ENCODE results near the gene IVL. TPM values are rescaled to one million over a fixed set of nuclear protein-coding genes. Genes with fewer than 3 reads are reported as not detected.

IVL gene
- total RNA-seq, 1 donor from 2014 or later, result not detected

GRCh38 chr1:152902636-152903035 lies 5.7 kb upstream of the IVL start:
- no peaks in the 10 kb centered on the region for H3K9me3 ChIP-seq (replicated peaks)
- H3K27ac ChIP-seq (replicated peaks), result no peak overlapping the region
- no peak for DNase-seq
- no peaks in the 10 kb centered on the region for H3K4me1 ChIP-seq
- no peak overlapping the region for H3K4me3 ChIP-seq
- no peaks in the 10 kb centered on the region for H3K36me3 ChIP-seq
- no peak for TF ChIP-seq CTCF (IDR thresholded peaks at IDR 0.05; ENCODE audit: borderline replicate concordance)
- peaks cover 32% of the 10 kb centered on the region for H3K27me3 ChIP-seq (ENCODE audit: low read depth)
- intact Hi-C loops (cut with micrococcal nuclease), result no loop called here

GRCh38 chr1:152904688-152905440 lies 3.5 kb upstream of the IVL start:
- intact Hi-C loops (cut with micrococcal nuclease), result no loop called here
- Histone ChIP-seq H3K27ac (replicated peaks) (no peak overlapping the region), H3K36me3 (no peaks in the 10 kb centered on the region), H3K9me3 (replicated peaks) (no peaks in the 10 kb centered on the region), H3K4me3 (no peak overlapping the region), H3K4me1 (no peaks in the 10 kb centered on the region), H3K27me3 (ENCODE audit: low read depth) (peaks cover 40% of the 10 kb centered on the region)
- TF ChIP-seq CTCF (IDR thresholded peaks at IDR 0.05; ENCODE audit: borderline replicate concordance), result no peak
- DNase-seq, result no peak

- Histone ChIP-seq H3K36me3 (no peaks in the 10 kb centered on the region), H3K27me3 (ENCODE audit: low read depth) (peaks cover 48% of the 10 kb centered on the region), H3K27ac (replicated peaks) (no peak overlapping the region), H3K9me3 (replicated peaks) (no peaks in the 10 kb centered on the region), H3K4me1 (no peaks in the 10 kb centered on the region), H3K4me3 (no peak overlapping the region)
- TF ChIP-seq CTCF (IDR thresholded peaks at IDR 0.05; ENCODE audit: borderline replicate concordance), result no peak
- intact Hi-C loops (cut with micrococcal nuclease), result no loop called here
- no peak for DNase-seq
Measured at GRCh38 chr1:152906023-152906565, 2.3 kb upstream of the IVL start.

GRCh38 chr1:152909206-152909605 lies 860 bp downstream of the IVL start:
- DNase-seq, result no peak
- intact Hi-C loops (cut with micrococcal nuclease), result no loop called here
- Histone ChIP-seq H3K27ac (replicated peaks) (no peak overlapping the region), H3K4me1 (no peaks in the 10 kb centered on the region), H3K36me3 (no peaks in the 10 kb centered on the region), H3K9me3 (replicated peaks) (no peaks in the 10 kb centered on the region), H3K27me3 (ENCODE audit: low read depth) (peaks cover 35% of the 10 kb centered on the region), H3K4me3 (no peak overlapping the region)
- no peak for TF ChIP-seq CTCF (IDR thresholded peaks at IDR 0.05; ENCODE audit: borderline replicate concordance)

- no peak for TF ChIP-seq CTCF (IDR thresholded peaks at IDR 0.05; ENCODE audit: borderline replicate concordance)
- no peaks in the 10 kb centered on the region for H3K36me3 ChIP-seq
- peaks cover 9% of the 10 kb centered on the region for H3K9me3 ChIP-seq (replicated peaks)
Measured at GRCh38 chr1:152912471-152912870, 4.1 kb downstream of the IVL start.

More at GRCh38 chr1:152912471-152912870, 4.1 kb downstream of the IVL start:
- intact Hi-C loops (cut with micrococcal nuclease), result no loop called here
- Histone ChIP-seq H3K27ac (replicated peaks) (no peak overlapping the region), H3K4me3 (no peak overlapping the region), H3K4me1 (no peaks in the 10 kb centered on the region), H3K27me3 (ENCODE audit: low read depth) (peaks cover 21% of the 10 kb centered on the region)
- DNase-seq, result no peak
